GM19099 (cell line): ENCODE results near the gene GNA15.
A peak's percentile ranks its signal among the peaks of the same experiment; 100 is the strongest.

ENCODE experiments used
- POLR2A ChIP-seq: IDR thresholded peaks from 3 replicates; pipeline ENCODE4 v1.6.1; 2011; ENCODE audit warnings: low read depth; ENCODE audit not compliant: insufficient read length; ENCODE audit errors: extremely low read depth

Gene GNA15

DNA sequence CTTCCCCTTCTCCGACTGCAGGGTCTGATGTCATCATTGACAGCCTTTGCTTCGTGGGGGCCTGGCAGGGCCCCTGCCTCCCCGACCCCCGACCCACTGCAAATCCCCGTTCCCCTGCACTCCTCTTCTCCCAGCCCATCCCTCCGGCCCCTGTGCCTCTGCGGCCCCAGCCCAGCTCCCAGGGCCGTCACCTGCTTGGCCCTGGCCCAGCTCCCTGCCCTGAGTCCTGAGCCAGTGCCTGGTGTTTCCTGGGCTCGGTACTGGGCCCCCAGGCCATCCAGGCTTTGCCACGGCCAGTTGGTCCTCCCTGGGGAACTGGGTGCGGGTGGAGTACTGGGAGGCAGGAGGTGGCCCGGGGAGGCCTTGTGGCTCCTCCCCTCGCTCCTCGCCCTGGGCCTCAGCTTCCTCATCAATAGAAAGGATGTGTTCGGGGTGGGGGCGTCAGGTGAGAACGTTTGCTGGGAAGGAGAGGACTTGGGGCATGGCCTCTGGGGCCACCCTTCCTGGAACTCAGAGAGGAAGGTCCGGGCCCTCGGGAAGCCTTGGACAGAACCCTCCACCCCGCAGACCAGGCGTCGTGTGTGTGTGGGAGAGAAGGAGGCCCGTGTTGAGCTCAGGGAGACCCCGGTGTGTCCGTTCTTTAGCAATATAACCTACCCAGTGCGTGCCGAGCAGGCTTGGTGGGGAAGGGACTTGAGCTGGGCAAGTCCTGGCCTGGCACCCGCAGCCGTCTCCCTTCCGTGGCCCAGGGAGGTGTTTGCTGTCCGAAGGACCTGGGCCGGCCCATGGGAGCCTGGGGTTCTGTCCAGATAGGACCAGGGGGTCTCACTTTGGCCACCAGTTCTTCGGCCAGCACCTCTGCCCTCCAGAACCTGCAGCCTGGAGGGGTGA, 72.7 kb downstream of the GNA15 start:
- no peak for TF ChIP-seq POLR2A

DNA sequence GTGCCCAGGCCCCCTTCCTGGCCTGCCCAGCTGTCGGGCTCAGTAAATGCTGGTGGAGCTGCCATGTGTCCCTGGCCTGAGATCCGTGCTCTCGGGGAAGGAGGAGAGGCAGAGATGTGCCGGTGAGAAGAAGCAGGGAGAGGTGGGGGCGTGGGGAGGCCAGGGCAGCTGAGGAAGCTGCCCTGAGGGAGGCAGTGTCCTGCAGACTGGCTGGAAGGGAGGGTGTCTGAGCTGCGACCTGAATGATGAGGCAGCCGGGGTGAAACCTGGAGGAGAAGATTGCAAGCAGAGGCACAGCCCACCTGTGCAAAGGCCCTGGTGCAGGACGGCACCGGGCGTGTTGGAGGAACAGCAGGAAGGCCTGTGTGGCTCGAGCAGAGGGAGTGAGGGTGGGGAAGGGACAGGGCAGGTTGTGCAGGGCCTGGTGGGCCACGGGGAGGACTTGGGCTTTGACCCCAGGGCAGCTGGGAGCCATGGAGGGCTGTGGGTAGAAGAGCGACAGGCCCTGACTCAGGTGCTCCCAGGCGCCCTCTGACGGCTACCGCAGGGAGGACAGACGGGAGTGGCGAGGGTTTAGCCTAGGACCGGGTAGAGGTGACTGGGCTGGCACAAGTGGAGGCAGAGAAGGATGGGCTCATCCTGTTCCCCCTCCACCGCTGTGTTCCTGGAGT, 74.6 kb downstream of the GNA15 start:
- peak; percentile 21 for TF ChIP-seq POLR2A

DNA sequence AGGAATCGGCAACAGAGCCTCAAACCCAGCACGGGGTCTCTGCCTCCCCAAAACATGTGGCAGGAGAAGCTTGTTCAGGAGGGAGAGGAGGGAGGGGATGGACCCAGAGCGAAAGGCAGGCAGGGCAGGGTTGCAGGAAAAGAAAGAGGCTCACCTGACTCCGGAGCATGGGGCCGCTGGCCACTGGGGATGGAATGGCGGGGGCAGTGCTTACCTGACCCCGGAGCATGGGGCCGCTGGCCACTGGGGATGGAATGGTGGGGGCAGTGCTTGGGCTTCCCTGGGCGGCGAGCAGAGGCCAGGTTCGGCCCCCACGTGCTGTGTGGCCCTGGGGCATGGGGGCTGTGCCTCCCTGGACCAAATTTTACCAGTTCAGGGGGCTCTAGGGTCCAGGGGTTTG, 75.4 kb downstream of the GNA15 start:
- TF ChIP-seq POLR2A: no peak

DNA sequence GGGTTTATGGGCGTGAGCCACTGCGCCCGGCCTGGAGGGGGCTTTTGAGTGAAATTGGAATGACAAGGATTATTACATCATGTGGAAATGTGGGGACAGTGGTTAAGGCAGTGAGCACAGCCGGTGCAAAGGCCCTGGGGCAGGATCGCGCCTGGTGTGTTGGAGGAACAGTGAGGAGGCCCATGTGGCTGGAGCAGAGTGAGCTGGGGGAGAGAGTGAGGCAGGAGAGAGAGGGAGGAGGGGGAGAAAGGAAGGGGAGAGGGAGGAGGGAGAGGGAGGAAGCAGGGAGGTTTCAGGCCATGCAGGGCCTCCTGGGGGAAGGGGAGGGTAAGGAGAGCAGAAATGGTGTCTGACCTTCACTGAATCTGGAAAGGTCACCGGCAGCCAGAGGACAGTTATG, 77.3 kb downstream of the GNA15 start:
- TF ChIP-seq POLR2A: no peak
